ENCODE data around the gene UNC45B. TPM values are rescaled to one million over a fixed set of nuclear protein-coding genes. Genes with fewer than 3 reads are reported as not detected.

UNC45B gene
- total and polyA plus RNA-seq, 2 of the 8 experiments (the other 6 are each of a cell fraction or from before 2014, with no cell fraction given): 0.06 to 0.15 TPM

- H3K79me1 ChIP-seq (ENCODE audit: low read depth, low read length): no peaks in the 10 kb centered on the region; the same call in 1 of the 2 replicates
- H3K4me2 ChIP-seq (ENCODE audit: insufficient read depth in 1 of 2, low read depth in 2 of 2, low read length in 2 of 2): no peak overlapping the region
- ChIA-PET POLR2A (ENCODE audit: partially characterized antibody) (no interaction called here), CTCF (ENCODE audit: partially characterized antibody) (interaction anchor here (0.9 to 1.0 kb wide), 2 partner anchors 9 to 18 kb away, joined by 3 read pairs; no protein-coding TSS in a partner anchor)
- H3K36me3 ChIP-seq (ENCODE audit: control insufficient read depth in 2 of 4, insufficient read depth in 4 of 4, low read length in 3 of 4): no peaks in the 10 kb centered on the region
- no peak overlapping the region for H3K18ac ChIP-seq (ENCODE audit: extremely low read depth, low read length)
- no peaks in the 10 kb centered on the region for H3K27me3 ChIP-seq (replicated peaks in 1 of 4; ENCODE audit: control insufficient read depth in 3 of 4, extremely low read depth in 1 of 4, insufficient read depth in 3 of 4, low read length in 3 of 4)
- no peak overlapping the region for H2BK20ac ChIP-seq (ENCODE audit: low read length)
- H4K91ac ChIP-seq (replicated peaks; ENCODE audit: insufficient read length, low read length): no peak overlapping the region
- H3K79me2 ChIP-seq (ENCODE audit: control insufficient read depth in 1 of 2, insufficient read depth in 2 of 2, low read length in 2 of 2): no peaks in the 10 kb centered on the region
- H4K5ac ChIP-seq (ENCODE audit: insufficient read length, low read depth, low read length): no peak overlapping the region
- H3K56ac ChIP-seq (replicated peaks; ENCODE audit: insufficient read length, low read depth, low read length): no peak overlapping the region
- no peak overlapping the region for H3K4me3 ChIP-seq (ENCODE audit: extremely low read depth in 1 of 4, insufficient read depth in 2 of 4, low read depth in 3 of 4, low read length in 4 of 4)
- no peak overlapping the region for H2AFZ ChIP-seq (ENCODE audit: low read length)
- no peak overlapping the region for H2BK15ac ChIP-seq (ENCODE audit: low read length)
- H4K8ac ChIP-seq (ENCODE audit: extremely low read depth, insufficient read depth, low read length): no peak overlapping the region; the same call in 1 of the 2 replicates
- peak overlapping the region; percentile 17; the same call in 1 of the 2 replicates for H2BK12ac ChIP-seq (ENCODE audit: low read depth, low read length)
- H3K14ac ChIP-seq (ENCODE audit: insufficient read length): no peak overlapping the region
- DNase-seq (ENCODE audit: low read depth in 1 of 2, low spot score in 2 of 2) (no peak), FAIRE-seq (no peak)
- WGBS, 2 experiments (ENCODE audit: extremely low coverage in 1 of 2, insufficient coverage in 1 of 2, insufficient read length in 1 of 2, insufficient replicate concordance in 2 of 2, low coverage in 1 of 2, low lambda C conversion rate in 2 of 2, missing lambda C conversion rate in 1 of 2): 90% methylated on average over 13 of the region's 13 CpGs; no CpG with 5 or more reads in 1 of the 2 experiments
- no peak overlapping the region for H3K4ac ChIP-seq (replicated peaks; ENCODE audit: insufficient read length, low read depth, low read length)
- no peak overlapping the region for H2AK5ac ChIP-seq (ENCODE audit: low read depth, low read length)
- no peak overlapping the region for H3K23ac ChIP-seq (ENCODE audit: insufficient read length)
- H3K4me1 ChIP-seq (replicated peaks in 1 of 4; ENCODE audit: control insufficient read depth in 3 of 4, insufficient read depth in 4 of 4, low read length in 3 of 4): no peaks in the 10 kb centered on the region
- H3K27ac ChIP-seq (ENCODE audit: low read depth, low read length): no peak overlapping the region
- TF ChIP-seq JUND (IDR thresholded peaks at IDR 0.05; ENCODE audit: low read length) (no peak), POLR2A (IDR thresholded peaks at IDR 0.05; ENCODE audit: control extremely low read depth in 1 of 2, low read depth in 2 of 2, low read length in 2 of 2) (no peak), NANOG (IDR thresholded peaks at IDR 0.05; ENCODE audit: insufficient read depth, low read depth, low read length, poor library complexity, severe bottlenecking) (no peak), HDAC2 (IDR thresholded peaks at IDR 0.05; ENCODE audit: borderline replicate concordance in 1 of 2, low read depth in 2 of 2, low read length in 2 of 2) (no peak), GABPA (IDR thresholded peaks at IDR 0.05; ENCODE audit: borderline replicate concordance, insufficient read depth, low read length) (no peak), ATF2 (IDR thresholded peaks at IDR 0.05; ENCODE audit: low read length) (no peak), MAX (IDR thresholded peaks at IDR 0.05) (no peak)
- no peaks in the 10 kb centered on the region for H4K20me1 ChIP-seq (replicated peaks in 1 of 2; ENCODE audit: control insufficient read depth in 1 of 2, insufficient read depth in 2 of 2, low read length in 2 of 2)
- no peak overlapping the region for H3K9ac ChIP-seq (replicated peaks in 1 of 4; ENCODE audit: extremely low read depth in 1 of 4, low read depth in 3 of 4, low read length in 3 of 4)
- no peak overlapping the region for H2BK120ac ChIP-seq (replicated peaks; ENCODE audit: low read depth, low read length)
- no peaks in the 10 kb centered on the region for H3K23me2 ChIP-seq (ENCODE audit: low read depth, low read length)
- H2BK5ac ChIP-seq (ENCODE audit: low read depth, low read length): no peak overlapping the region
- H3K9me3 ChIP-seq (ENCODE audit: insufficient read depth in 2 of 2, low read depth in 1 of 2, low read length in 1 of 2): no peaks in the 10 kb centered on the region
These were observed 6.9 kb downstream of the UNC45B start for GRCh38 chr17:35154196-35155165.
